SK-N-SH (cell line): ENCODE results near the gene FMNL2. TPM values are rescaled to one million over a fixed set of nuclear protein-coding genes. Genes with fewer than 3 reads are reported as not detected.

Source experiments
- CHD2 ChIP-seq: fragments of 150-350 bp; IDR thresholded peaks from 2 replicates; pipeline ENCODE4 v1.6.1; 2018; ENCODE audit warnings: low read length; ENCODE audit not compliant: partially characterized antibody
- EZH2phosphoT487 ChIP-seq: fragments of 200-600 bp; sonication (generic); IDR thresholded peaks from 2 replicates; pipeline ENCODE4 v1.6.1; 2017; ENCODE audit warnings: low read depth, mixed run types, mild to moderate bottlenecking, antibody characterized with exemption, moderate library complexity, borderline replicate concordance
- IRF3 ChIP-seq: fragments of 150-350 bp; IDR thresholded peaks from 2 replicates; pipeline ENCODE4 v1.6.1; 2016; ENCODE audit warnings: mild to moderate bottlenecking, low read depth, low read length
- MAX ChIP-seq: IDR thresholded peaks from 2 replicates; pipeline ENCODE4 v1.4.0; 2012; ENCODE audit warnings: low read depth
- POLR2AphosphoS5 ChIP-seq: IDR thresholded peaks from 2 replicates; pipeline ENCODE4 v1.6.1; 2012; ENCODE audit warnings: low read depth, low read length
- REST ChIP-seq: IDR thresholded peaks from 2 replicates; pipeline ENCODE4 v1.6.1; 2012; ENCODE audit warnings: mild to moderate bottlenecking, low read depth, low read length, moderate library complexity
- RFX5 ChIP-seq: IDR thresholded peaks from 2 replicates; pipeline ENCODE4 v1.6.1; 2012; ENCODE audit warnings: mild to moderate bottlenecking, improper control_type of control experiment, low read length
- SIN3A ChIP-seq: IDR thresholded peaks from 2 replicates; pipeline ENCODE4 v1.6.1; 2012; ENCODE audit warnings: low read depth, mild to moderate bottlenecking, low read length, moderate library complexity, borderline replicate concordance
- TEAD4 ChIP-seq: IDR thresholded peaks from 2 replicates; pipeline ENCODE4 v1.4.0; 2012; ENCODE audit warnings: mild to moderate bottlenecking, borderline replicate concordance; ENCODE audit not compliant: insufficient read depth
- USF1 ChIP-seq: IDR thresholded peaks from 2 replicates; pipeline ENCODE4 v1.4.0; 2012; ENCODE audit warnings: low read depth, borderline replicate concordance
- YY1 ChIP-seq: IDR thresholded peaks from 2 replicates; pipeline ENCODE4 v1.4.0; 2012; ENCODE audit warnings: low read depth, mild to moderate bottlenecking
- ZBTB33 ChIP-seq: IDR thresholded peaks from 2 replicates; pipeline ENCODE4 v1.4.0; 2012; ENCODE audit warnings: low read depth, borderline replicate concordance
- polyA plus RNA-seq, 3 experiments: library from polyadenylated mRNA; depleted of rRNA; stranded (reverse); fragments of >200 nt; gene quantifications; 2 replicates each; pipeline ENCODE4 v1.2.3, GENCODE V29; 2012

FMNL2 gene
- polyA plus RNA-seq, 1 of the 3 experiments (the other 2 are of a cell fraction), result 14.5 TPM

- TF ChIP-seq IRF3, result no peak
- TF ChIP-seq RFX5, result no peak
- no peak for TF ChIP-seq EZH2phosphoT487
- TF ChIP-seq TEAD4, result peak; percentile 71
- TF ChIP-seq ZBTB33, result 0 out of 2 replicates have a peak, but pooled peaks have one; percentile 63
- no peak for TF ChIP-seq CHD2
- TF ChIP-seq SIN3A, result peak; percentile 65; the same call in 1 of the 2 replicates
- TF ChIP-seq MAX, result no peak
- TF ChIP-seq POLR2AphosphoS5, result peak; percentile 78
- TF ChIP-seq YY1, result no peak
- no peak; the same call in 1 of the 2 replicates for TF ChIP-seq REST
- TF ChIP-seq USF1, result no peak
Observed at GRCh38 chr2:152585830-152586484, 251.0 kb downstream of the FMNL2 start (continued).
